GM23338 (cell line): ENCODE results near the gene ALPI.

Experiments
- CREB1 ChIP-seq: fragments of 250-450 bp; sonication (Bioruptor Pico); IDR thresholded peaks from 2 replicates; pipeline ENCODE4 v1.5.0; 2020; ENCODE audit warnings: low read depth, mild to moderate bottlenecking, moderate library complexity
- CTCF ChIP-seq, 2 experiments: fragments of 200-600 bp in 1 of 2; sonication (generic) in 1 of 2; conservative IDR thresholded peaks; 2 replicates each; pipeline versions ENCODE4 v1.5.1 to v1.6.1; 2016 to 2017; ENCODE audit warnings: antibody characterized with exemption in 2 of 2, low read depth in 2 of 2, mild to moderate bottlenecking in 2 of 2, moderate library complexity in 1 of 2
- EZH2 ChIP-seq: fragments of 200-600 bp; sonication (generic); IDR thresholded peaks from one replicate; pipeline ENCODE4 v1.8.0; 2017; ENCODE audit warnings: antibody characterized with exemption, mild to moderate bottlenecking, low read depth; ENCODE audit not compliant: unreplicated experiment
- POLR2AphosphoS5 ChIP-seq: IDR thresholded peaks from 2 replicates; pipeline ENCODE4 v1.6.1; 2016; ENCODE audit warnings: antibody characterized with exemption, low read depth
- STAT1 ChIP-seq: IDR thresholded peaks from one replicate; pipeline ENCODE4 v1.6.1; 2016; ENCODE audit warnings: antibody characterized with exemption; ENCODE audit not compliant: unreplicated experiment

GRCh38 chr2:232434091-232434490 lies 21.9 kb upstream of the ALPI start:
- TF ChIP-seq CTCF (conservative IDR thresholded peaks at IDR 0.05; ENCODE audit: low read depth in 2 of 2) (no peak), STAT1 (no peak), POLR2AphosphoS5 (no peak), CREB1 (no peak), EZH2 (no peak)
